ENCODE results near the gene KCNJ18.
"Not testable (repeated sequence)": the region's sequence is repeated elsewhere in the genome, so short reads cannot be mapped to it uniquely, and the experiment has no call there.

The KCNJ18 gene

DNA sequence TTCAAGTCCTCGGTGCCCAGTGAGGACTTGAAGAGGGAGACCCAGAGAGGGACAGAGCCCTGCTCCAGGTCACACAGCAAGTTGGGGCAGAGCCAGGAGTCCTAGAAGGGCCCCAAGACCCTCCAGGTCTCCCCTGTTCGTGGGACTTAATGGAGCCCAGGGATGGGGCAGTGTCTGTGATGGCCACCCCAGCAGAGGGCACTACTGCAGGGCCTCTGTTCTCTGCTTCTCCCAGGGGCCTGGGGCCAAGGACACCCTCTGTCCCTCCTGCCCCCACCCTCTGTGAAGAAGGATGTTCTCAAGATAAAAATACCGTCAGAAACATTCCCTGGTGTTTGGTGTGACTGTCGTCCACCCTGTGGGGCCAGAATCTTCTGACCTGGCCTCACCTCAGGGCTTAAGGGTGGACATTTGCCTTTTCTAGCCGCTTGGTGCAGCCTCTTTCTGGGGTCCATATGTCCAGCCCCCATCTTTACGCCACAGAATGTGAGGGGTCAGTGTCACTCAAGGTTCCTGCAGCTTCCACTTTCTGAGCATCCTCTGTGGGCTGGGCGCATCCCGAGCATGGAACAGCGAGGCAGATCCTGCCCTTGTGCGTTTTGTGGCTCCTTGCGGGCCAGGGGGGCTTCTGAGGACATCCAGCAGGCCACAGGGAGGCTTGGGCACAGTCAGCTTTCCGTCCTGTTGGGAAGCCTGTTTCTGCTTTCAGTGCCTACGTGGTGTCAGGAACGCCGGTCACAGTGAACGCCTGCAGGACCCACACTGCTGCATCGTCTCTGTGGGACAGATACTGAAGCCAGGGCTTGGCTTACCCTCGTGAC lies at the start of gene KCNJ18:
Gene KCNJ18, plus strand, starts transcription at position 641 of the 821 bp plus-strand sequence. CDS start 10,264 bp downstream, outside the sequence.
- not testable (repeated sequence) for DNase-seq (ENCODE audit: low read depth in 2 of 3, low spot score in 1 of 3)

DNA sequence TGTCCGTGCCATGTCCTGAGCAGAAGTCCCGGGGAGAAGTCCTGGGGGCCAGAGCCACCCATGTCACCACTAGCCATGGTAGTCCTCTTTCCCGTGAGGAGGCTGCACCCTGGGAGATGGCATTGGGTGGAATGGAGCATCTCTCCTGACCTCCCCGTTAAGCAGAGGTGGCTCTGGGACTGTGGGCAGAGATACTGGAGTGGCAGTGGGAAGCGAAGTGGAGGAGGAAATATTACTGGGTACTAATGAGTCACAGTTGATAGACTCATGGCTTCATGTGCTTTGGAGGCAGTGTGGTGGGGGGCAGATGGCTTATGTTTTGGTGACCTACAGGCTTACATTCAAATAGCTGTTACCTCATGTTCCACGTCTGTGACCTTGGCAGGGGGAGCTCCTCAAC lies 44.2 kb upstream of the KCNJ18 start:
- DNase-seq (ENCODE audit: low read depth in 2 of 3, low spot score in 1 of 3) = not testable (repeated sequence)

DNA sequence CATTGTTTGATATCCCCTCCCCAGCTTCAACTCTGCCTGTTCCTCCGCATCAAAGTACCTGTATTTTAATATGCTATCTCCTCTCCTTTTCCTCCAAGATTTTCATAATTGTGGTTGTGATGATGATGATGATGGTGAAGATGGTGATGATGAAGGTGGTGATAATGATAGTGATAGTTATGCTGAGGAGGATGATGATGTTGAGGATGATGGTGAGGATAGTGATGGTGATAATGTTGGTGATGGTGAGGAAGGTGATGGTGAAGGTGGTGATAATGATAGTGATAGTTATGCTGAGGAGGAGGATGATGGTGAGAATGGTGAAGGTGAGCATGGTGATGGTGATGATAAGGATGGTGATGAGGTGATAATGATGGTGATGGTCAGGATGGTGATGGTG lies 42.3 kb upstream of the KCNJ18 start:
- not testable (repeated sequence) for DNase-seq (ENCODE audit: low read depth in 2 of 3, low spot score in 1 of 3)

DNA sequence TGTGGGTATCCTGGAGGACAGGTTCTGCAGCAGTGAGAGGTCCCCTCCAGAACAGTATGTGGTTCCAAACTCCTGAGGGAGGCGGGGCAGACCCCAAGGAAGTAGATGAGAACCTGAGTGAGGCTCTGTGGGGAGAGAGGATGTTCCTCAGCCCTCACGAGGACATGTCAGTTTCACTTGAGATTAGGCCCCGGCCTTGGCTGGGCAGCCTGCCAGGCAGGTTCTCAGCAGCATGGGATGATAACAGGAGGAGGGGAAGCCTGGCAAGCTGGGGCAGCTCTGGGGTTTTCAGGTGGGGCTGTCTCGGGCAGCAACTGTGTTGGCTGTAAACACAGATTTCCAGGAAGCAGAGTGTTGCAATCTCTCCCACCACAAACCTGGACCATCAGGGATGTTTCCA lies 40.3 kb upstream of the KCNJ18 start:
- DNase-seq (ENCODE audit: low read depth in 2 of 3, low spot score in 1 of 3) = not testable (repeated sequence)

DNA sequence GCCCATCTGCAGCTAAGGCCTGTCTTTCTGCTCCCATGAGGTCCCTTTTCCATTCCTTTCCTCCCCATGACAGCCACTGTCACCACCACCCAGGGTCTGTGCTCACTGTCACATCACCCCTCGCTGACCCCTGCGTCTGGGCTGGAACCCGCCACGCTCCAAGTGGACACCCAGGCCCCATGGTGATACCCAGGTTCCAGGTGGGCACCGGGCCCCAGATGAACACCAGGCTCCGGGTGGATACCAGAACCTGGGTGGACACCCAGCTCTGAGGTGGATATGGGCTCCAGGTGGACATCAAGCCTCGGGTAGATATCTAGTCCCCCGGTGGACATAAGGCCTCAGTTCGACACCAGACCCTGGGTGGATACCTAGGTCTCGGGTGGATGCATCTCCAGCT lies 39.1 kb upstream of the KCNJ18 start:
- DNase-seq (ENCODE audit: low read depth in 2 of 3, low spot score in 1 of 3) = not testable (repeated sequence)

DNA sequence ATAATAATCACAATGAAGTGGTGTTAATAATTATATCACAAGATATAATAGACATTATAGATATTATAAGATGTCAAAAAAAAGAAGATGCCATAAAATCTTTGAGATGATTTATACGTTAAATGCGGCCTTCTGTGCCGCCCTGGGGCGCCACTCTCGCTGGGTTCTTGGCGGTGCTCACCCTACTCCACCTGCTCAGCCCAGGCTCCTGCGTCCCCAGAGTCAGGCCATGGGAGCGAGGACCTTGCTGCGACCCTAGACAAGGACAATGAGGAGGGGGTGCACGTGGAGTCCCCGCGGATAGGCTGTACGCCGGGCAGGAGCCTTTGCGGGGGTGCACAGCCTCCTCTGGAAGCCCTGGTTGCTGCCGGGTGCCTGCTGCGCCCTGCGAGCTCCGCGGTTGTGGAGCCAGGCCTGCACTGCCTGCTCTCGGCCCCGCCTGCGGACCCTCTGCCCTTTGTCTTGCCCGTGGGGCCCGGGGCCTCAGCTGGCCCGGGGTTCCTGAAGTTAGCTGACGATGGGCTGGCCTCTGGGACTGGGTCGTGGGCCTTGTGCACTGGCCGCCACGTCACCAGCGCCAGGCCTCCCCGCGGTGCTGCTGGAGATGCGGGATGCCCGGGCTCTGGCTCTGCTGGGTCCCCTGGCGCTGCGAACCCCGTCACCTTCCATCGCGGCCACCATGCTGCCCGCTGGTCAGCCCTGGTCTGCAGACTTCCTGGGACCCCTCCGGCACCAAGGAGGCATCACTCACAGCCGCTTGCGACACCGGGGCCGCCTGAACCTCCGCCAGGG lies 35.6 kb upstream of the KCNJ18 start:
- DNase-seq (ENCODE audit: low read depth in 2 of 3, low spot score in 1 of 3) = not testable (repeated sequence)

DNA sequence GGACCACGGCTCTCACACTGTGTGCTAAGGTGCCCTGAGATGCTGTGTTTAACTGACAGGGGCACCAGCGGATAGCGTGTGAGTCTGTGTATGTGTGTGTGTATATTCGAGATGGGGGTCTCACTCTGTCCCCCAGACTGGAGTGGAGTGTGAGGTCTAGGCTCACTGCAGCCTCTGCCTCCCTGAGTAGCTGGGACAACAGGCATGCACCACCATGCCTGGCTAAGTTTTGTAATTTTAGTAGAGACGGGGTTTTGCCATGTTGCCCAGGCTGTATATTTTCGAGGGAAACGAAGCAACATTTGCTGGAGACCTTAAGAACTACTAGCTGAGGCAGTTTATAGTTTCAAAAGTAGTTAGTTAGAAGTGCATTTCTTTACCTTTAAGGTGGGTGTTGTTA lies 32.7 kb upstream of the KCNJ18 start:
- not testable (repeated sequence) for DNase-seq (ENCODE audit: low read depth in 2 of 3, low spot score in 1 of 3)

DNA sequence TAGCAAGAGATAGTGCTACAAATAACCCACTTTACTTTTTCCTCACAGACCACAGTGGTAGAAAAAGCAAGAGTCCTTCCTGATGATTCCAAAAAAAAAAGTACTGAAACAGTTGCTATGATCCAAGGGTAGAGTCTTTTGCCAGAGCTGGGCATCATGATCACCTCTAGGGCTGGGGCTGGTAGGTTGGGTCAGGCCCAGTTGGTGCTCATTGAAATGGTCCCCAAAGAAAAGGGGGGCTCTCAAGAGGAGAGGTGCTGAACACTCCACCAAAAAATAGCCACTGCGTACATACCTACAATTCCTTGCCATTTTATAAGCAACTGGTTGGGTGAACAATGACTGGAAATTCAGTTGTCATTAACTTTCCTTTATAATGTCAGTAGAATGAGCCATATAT lies 30.9 kb upstream of the KCNJ18 start:
- DNase-seq (ENCODE audit: low read depth in 2 of 3, low spot score in 1 of 3) = not testable (repeated sequence)

DNA sequence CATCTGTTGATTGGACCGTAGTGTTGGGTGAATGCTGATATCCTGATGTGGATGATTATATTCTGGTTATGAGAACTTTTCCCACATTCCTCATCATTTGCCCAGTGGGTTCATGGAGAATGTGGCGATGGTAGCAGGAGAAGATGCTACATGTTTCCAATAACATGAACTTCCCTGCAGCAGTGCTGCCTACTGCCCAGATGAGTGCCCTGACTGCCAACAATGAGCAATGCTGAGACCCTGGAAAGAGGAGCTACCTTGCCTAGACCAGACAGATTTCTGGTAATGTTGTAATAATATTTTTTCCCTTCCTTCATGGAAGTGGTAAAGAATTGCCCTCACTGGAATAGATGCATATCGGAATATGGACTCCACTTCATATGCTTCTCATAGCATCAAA lies 29.2 kb upstream of the KCNJ18 start:
- DNase-seq (ENCODE audit: low read depth in 2 of 3, low spot score in 1 of 3) = not testable (repeated sequence)

DNA sequence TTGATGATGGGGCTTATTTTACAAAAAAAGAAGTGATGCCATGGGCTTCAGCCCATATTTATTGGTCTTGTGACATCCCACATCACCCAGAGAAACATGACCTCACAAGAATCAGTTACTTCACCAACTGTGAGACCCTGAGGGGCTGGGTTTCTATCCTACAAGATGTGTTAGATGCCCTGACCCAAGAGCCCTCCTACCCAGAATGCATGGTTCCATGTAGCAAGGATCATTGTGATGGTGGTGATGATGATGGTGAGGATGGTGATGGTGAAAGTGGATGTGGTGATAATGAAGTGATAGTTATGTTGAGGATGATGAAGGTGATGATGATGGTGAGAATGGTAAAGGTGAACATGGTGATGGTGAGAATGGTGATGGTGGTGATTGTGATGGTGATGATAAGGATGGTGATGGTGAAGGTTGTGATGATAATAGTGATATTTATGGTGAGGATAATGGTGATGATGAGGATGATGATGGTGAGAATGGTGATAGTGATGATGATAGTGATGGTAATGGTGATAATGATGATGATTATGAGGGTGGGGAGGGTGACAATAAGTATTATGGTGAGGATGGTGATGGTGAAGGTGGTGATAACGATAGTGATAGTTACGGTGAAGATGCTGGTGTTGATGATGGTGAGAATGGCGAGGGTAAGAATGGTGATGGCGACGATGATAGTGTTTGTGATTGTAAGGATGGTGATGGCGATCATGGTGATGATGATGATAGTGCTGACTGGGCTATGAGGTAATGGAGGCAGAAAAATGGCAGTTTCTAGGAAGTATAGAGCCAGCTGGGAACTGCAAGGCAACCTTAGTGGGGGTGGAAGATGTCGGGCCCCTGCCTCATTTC lies 28.5 kb upstream of the KCNJ18 start:
- not testable (repeated sequence) for DNase-seq (ENCODE audit: low read depth in 2 of 3, low spot score in 1 of 3)

DNA sequence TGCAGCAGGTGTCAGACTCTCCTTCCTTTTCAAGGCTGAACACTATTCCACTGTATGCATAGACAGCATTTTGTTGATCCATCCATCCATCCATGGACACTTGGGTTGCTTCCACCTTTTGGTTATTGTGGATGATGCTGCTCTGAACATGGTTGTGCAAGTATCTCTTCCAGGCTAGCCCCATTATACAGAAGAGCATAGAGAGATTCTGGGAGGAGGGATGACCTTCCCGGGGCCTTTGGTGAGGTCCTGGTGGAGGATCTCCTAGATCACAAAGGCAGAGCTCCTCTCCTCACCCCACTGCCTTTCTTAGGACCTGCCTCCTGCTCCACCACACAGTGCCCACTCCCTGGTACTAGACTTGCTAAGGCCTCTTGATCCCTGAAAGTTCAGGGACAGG lies 27.2 kb upstream of the KCNJ18 start:
- not testable (repeated sequence) for DNase-seq (ENCODE audit: low read depth in 2 of 3, low spot score in 1 of 3)

DNA sequence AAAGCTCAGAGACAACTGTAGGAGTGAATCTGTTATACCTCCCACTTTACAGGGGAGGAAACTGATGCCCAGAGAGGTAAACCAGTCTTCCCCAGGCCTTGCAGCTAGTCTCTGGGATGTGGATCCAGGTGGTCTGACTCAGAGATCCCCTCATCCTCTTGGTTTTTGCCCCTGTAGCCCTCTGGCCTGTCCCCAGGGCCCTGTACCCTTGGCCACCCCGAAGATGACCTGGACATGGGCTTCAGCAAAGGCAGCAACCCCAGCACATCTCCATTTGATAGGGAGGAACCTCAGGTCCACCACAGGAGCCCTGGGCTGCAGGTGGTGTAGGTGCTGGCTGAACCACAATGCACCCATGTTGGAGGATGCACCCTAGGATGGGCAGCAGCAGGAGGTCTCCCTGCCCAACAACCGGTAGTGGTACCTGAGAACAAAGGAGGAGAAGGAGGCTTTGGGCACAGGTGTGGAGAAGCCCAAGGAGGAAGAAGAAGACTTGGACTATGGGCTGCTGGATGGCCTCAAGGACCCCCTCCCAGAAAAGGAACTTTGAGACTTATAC lies 26.3 kb upstream of the KCNJ18 start:
- not testable (repeated sequence) for DNase-seq (ENCODE audit: low read depth in 2 of 3, low spot score in 1 of 3)

DNA sequence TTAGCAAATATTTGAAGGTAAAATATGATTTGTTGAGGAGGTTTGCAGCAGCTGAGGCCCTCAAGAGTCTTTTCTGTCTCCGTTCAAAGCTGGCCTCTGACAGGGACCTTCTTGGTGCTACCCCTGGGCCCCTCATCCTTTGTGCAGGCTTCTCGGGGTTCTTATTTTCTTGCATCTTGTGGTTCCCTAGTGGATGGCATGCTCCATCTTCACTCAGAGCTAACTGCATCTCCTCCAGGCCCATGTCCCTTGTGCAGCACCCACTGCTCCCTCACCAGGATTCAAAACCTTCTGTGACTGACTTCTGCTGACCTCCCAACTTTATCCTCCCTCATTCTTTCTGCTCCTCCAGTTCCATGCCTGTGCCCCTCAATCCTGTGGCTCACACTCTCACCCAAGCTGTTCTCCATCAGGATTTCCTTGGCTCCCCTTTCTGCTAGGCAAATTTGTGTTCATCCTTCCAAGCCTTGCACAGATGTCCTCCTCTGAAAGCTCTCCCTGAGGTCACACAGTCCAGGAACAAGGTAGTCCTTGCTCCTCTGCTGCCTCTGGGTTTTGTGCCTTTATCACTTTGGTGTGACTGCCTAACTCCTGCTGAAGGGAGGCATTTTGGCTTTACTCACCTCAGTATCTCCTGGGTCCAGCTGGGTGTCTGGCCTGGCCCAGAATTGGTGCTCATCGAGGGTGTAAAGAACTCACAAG lies 25.5 kb upstream of the KCNJ18 start:
- not testable (repeated sequence) for DNase-seq (ENCODE audit: low read depth in 2 of 3, low spot score in 1 of 3)

DNA sequence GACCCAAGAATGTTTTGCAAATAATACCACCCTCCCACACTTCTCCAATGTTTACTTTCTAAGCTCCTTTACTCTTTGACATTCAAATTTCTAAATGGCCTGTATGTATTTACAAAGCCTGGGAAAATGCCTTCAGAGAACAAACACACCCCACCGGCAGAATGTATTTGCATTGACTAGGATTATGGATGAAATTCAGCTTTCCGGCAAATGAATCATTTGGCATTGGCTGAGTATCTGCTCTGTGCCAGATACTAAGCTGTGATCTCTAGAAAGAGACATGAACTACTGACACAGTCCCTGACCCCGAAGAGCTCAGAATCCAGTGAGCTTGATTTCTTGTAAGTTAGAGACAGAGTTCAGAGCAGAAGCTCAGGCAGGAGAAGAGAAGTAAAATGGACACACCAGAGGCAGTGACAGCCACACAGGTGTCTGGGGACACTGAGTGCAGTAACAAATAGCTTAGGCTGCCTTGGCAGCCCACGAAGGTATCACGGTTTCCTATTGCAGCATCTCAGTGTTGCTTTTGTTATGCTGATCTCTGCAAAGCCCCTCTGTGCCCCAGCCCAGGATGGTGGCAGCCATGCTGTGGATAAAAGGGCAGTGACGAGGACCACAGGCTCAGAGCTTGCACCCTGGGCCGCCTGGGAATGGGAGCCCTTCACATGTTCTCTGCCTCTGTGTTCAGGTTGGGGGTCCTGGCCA lies 24.8 kb upstream of the KCNJ18 start:
- not testable (repeated sequence) for DNase-seq (ENCODE audit: low read depth in 2 of 3, low spot score in 1 of 3)

DNA sequence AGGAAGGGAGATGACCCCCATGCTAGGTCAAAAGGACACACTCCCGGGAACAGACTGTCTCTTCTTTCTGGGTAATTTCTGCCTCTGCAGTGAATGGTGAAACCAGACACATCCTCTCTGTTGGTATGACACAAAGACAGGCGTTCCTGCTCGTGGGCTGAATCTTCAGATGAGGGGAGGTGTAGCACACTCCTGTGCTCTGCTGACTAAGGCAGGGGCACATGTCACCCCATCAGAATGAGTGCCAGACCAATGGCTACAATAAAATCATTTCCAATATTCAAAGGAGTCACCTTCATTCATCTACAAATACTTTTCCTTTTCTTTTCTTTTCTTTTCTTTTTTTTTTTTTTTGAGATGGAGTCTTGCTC lies 24.2 kb upstream of the KCNJ18 start:
- DNase-seq (ENCODE audit: low read depth in 2 of 3, low spot score in 1 of 3) = not testable (repeated sequence)

DNA sequence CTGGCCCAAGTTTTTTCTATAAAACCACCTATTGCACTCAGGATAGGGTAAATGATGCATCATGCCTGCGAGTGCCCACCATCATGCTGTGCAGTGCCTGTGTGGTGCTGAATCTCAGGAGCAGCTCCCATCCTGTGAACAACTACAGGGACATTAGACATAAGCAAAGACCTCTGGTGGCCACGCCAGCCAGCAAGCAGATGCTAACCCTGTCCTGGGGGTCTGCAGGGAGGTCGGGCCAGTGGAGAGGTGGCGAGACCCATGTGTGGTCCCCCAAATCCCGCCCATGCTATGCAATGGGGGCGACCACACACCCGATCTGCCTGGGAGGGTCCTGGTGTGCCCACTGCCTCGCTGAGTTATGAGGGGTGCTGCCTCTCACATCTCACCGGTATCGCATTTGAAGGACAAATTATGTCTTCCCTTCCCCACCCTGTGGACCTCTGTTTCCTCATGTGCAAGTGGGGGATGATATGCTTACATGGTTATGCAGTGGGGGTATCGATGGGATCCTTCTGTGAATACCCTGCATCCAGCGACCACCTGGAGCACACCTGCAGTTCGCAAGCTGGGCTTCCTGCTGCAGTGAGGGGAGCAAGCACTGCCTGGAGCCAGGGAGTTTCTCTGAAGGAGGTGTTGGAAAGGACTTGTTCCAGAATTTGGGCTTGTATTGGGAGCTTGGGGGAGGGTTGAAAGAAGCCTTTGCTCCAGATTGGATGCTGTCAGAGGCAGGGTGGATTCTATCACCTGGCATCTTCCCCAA lies 23.4 kb upstream of the KCNJ18 start:
- not testable (repeated sequence) for DNase-seq (ENCODE audit: low read depth in 2 of 3, low spot score in 1 of 3)

DNA sequence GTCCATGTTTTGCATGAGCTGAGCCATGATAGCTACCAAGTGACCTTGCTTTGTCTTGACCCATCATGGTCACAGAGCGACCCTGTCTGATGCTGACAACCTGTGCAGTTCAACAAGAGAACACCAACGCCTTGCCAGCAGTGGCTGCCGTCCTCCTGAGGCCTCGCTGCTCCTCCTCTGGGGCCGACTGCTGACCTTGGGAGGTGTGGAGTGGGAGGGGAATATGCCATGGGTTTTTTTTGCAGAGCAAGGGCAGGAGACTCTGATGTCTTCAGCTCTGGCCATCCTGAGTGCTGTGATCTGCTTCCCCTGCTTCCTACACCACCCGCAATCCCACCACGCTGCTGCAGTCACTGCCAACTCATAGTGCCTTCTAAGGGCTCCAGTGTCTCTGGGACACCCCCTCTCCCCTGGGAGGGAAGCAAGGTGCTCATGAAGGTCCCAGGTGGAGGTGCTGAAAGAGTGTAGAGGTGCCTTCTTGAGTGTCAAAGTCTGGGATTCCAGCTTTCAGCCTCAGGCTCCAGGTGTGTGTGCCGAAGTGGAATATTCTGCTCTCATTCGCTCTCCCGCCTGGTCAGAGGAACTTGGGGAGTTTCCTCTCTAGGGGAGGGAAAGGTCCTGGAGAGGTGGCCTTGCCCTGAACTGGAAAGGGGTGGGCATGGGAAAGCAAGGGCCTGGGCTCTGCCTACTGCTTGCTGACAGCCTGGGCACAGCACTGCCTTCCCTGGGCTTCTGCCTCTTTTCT lies 22.5 kb upstream of the KCNJ18 start:
- not testable (repeated sequence) for DNase-seq (ENCODE audit: low read depth in 2 of 3, low spot score in 1 of 3)
